ENCODE results near the gene MRPS12.

Gene MRPS12

GRCh38 chr19:38946229-38947010 lies 15.7 kb downstream of the MRPS12 start:
- TF ChIP-seq, protein P1, sequence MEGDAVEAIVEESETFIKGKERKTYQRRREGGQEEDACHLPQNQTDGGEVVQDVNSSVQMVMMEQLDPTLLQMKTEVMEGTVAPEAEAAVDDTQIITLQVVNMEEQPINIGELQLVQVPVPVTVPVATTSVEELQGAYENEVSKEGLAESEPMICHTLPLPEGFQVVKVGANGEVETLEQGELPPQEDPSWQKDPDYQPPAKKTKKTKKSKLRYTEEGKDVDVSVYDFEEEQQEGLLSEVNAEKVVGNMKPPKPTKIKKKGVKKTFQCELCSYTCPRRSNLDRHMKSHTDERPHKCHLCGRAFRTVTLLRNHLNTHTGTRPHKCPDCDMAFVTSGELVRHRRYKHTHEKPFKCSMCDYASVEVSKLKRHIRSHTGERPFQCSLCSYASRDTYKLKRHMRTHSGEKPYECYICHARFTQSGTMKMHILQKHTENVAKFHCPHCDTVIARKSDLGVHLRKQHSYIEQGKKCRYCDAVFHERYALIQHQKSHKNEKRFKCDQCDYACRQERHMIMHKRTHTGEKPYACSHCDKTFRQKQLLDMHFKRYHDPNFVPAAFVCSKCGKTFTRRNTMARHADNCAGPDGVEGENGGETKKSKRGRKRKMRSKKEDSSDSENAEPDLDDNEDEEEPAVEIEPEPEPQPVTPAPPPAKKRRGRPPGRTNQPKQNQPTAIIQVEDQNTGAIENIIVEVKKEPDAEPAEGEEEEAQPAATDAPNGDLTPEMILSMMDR (conservative IDR thresholded peaks at IDR 0.05; ENCODE audit: control insufficient read depth, insufficient read depth, low read depth, low read length), result no peak
- H3K4me3 ChIP-seq (ENCODE audit: control insufficient read depth, low read depth, low read length), result no peak overlapping the region

DNA sequence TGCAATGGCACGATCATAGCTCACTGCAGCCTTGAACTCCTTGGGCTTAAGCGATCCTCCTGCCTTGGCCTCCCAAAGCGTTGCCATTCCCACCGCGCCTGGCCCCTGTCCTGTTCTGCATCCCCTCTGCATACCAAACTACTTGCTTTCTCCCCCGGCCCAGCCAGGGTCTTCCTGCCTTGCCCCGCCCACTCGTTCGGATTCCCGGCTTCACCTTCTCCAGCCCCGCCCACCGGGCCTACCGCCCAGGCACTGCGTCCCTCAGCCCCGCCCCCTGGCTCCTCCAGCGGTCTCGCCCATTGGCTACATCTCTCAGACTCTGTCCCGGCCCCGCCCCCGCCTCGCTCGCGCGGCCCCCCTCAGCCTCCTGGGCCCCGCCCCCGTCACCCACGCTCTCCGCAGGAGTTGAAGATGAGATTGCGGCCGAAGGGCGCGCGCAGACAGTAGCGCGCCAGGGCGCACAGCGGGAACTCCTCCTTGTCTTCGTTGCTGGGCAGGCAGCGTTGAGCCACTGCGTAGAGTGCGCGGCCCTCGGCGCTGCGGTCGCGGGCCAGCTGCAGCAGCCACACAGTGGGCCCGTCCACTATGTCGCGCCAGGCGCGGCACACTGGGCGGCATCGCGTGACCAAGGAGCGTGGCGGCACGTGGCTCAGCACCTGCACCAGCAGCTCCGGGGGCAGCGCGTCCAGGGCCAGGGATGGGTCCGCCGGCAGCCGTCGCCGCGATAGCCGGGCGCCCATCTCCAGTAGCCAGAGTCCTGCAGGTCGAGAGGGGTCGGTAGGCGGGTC lies 19.0 kb downstream of the MRPS12 start:
- TF ChIP-seq, protein P1 (conservative IDR thresholded peaks at IDR 0.05; ENCODE audit: control insufficient read depth, insufficient read depth, low read depth, low read length), result no peak
- H3K4me3 ChIP-seq (ENCODE audit: control insufficient read depth, low read depth, low read length), result peak overlapping the region; percentile 16
- peak; percentile 78 for DNase-seq (ENCODE audit: low read depth)

More at GRCh38 chr19:38946229-38947010, 15.7 kb downstream of the MRPS12 start:
- no peak for DNase-seq (ENCODE audit: low read depth)

- TF ChIP-seq, protein P1 (conservative IDR thresholded peaks at IDR 0.05; ENCODE audit: control insufficient read depth, insufficient read depth, low read depth, low read length), result no peak
- H3K4me3 ChIP-seq (ENCODE audit: control insufficient read depth, low read depth, low read length), result no peak overlapping the region
- DNase-seq (ENCODE audit: low read depth), result no peak
Observed at GRCh38 chr19:38951187-38951586, 20.4 kb downstream of the MRPS12 start.

DNA sequence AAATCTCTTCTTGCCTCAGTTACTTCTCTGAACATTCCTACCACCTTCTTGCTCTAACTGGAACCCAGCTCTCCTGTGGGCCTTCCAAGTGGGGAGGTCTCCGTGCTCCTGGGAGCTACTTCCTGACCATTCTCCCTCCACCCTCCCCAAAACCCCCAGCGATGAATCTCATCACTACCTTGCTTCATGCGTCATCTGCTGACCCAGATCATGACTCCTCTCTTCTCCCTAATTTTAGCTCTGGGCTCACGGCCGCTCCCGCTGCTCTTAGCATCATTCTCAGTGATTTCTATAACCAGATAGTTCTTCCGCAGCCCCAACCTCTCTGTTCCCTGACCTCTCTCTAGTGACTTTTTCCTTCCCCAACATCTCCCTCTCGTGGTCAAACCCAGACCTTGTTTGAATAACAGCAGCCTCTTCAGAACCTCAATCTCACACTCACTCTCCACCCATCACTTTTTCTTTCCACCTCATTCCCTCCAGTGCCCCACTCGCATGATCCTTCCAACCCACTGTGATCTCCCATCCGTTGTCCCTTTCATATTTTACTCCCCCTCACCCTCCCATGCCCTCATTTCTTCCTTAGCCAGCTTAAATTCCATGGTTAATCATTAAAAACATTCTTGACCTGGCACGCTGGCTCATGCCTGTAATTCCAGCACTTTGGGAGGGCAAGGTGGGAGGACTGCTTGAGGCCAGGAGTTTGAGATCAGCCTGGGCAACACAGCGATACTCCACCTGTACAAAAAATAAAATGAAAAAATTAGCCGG lies 21.8 kb downstream of the MRPS12 start:
- H3K4me3 ChIP-seq (ENCODE audit: control insufficient read depth, low read depth, low read length), result no peak overlapping the region
- no peak for DNase-seq (ENCODE audit: low read depth)
- TF ChIP-seq, protein P1 (conservative IDR thresholded peaks at IDR 0.05; ENCODE audit: control insufficient read depth, insufficient read depth, low read depth, low read length), result no peak

DNA sequence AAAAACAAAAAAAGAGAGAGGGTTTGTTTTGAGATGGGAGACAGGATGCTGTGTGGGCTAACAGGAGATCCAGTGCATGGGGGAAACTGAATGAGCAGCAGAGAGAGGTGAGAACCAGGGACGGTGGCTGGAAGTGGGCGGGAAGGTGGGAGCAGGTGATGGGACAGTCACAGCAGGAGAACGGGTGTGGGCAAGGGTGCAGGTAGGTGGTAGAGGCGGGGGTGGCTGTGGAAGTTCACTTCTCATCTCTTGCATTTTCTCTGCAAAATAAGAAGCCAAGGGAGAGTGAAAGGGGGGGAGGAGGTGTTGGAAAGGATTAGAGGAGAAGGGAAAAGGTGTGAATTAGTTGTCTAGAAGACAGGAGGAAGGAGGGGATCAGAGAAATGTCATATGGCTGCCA lies 22.9 kb downstream of the MRPS12 start:
- TF ChIP-seq, protein P1 (conservative IDR thresholded peaks at IDR 0.05; ENCODE audit: control insufficient read depth, insufficient read depth, low read depth, low read length), result no peak
- no peak for DNase-seq (ENCODE audit: low read depth)
- H3K4me3 ChIP-seq (ENCODE audit: control insufficient read depth, low read depth, low read length), result no peak overlapping the region

GRCh38 chr19:38956264-38956663 lies 25.5 kb downstream of the MRPS12 start:
- TF ChIP-seq, protein P1 (conservative IDR thresholded peaks at IDR 0.05; ENCODE audit: control insufficient read depth, insufficient read depth, low read depth, low read length), result no peak
- DNase-seq (ENCODE audit: low read depth), result no peak
- H3K4me3 ChIP-seq (ENCODE audit: control insufficient read depth, low read depth, low read length), result no peak overlapping the region
